HG03575 (cell line): Measurements from ENCODE around the gene IGFBP4.

Experiments used
- ATAC-seq: cut with Tn5 transposase; IDR thresholded peaks from one replicate; pipeline ENCODE4 v1.9.1; 2021; ENCODE audit not compliant: unreplicated experiment, insufficient number of reproducible peaks, low FRiP score; ENCODE audit errors: extremely low read depth

IGFBP4 gene

GRCh38 chr17:40452216-40452787 lies 9.1 kb downstream of the IGFBP4 start:
- ATAC-seq = no peak

GRCh38 chr17:40452921-40453378 lies 9.7 kb downstream of the IGFBP4 start:
- no peak for ATAC-seq

GRCh38 chr17:40453881-40454612 lies 10.8 kb downstream of the IGFBP4 start:
- no peak for ATAC-seq

- ATAC-seq = no peak
Observed at GRCh38 chr17:40454613-40454995, 11.4 kb downstream of the IGFBP4 start.

GRCh38 chr17:40456396-40456951 lies 13.2 kb downstream of the IGFBP4 start:
- ATAC-seq = no peak

GRCh38 chr17:40457369-40457768 lies 14.1 kb downstream of the IGFBP4 start:
- ATAC-seq = no peak

- no peak for ATAC-seq
Observed at GRCh38 chr17:40457964-40458791, 14.9 kb downstream of the IGFBP4 start.

- ATAC-seq = no peak
Observed at GRCh38 chr17:40458851-40459482, 15.7 kb downstream of the IGFBP4 start.

- no peak for ATAC-seq
Observed at GRCh38 chr17:40459636-40460603, 16.7 kb downstream of the IGFBP4 start.

- no peak for ATAC-seq
Observed at GRCh38 chr17:40460604-40460967, 17.3 kb downstream of the IGFBP4 start.

- no peak for ATAC-seq
Observed at GRCh38 chr17:40460968-40461731, 17.9 kb downstream of the IGFBP4 start.

GRCh38 chr17:40461732-40462342 lies 18.6 kb downstream of the IGFBP4 start:
- ATAC-seq = no peak

GRCh38 chr17:40462343-40463121 lies 19.3 kb downstream of the IGFBP4 start:
- ATAC-seq = no peak

- no peak for ATAC-seq
Observed at GRCh38 chr17:40463122-40463550, 19.9 kb downstream of the IGFBP4 start.

GRCh38 chr17:40464392-40464855 lies 21.2 kb downstream of the IGFBP4 start:
- no peak for ATAC-seq

GRCh38 chr17:40466298-40466971 lies 23.2 kb downstream of the IGFBP4 start:
- no peak for ATAC-seq
